Stimulated activated CD4-positive, alpha-beta T cell treated with anti-CD3 and anti-CD28 coated beads, TNF-alpha, amount 100 ng/mL, for 4 hours (primary cell): ENCODE measurements around the gene DHX9.

Source experiments
- DNase-seq, 3 experiments: peaks; one replicate each; pipeline ENCODE4 v3.0.0-alpha.2; 2020; ENCODE audit warnings: low read depth in 3 of 3

The DHX9 gene

GRCh38 chr1:182841368-182841988, 2.3 kb downstream of the DHX9 start:
- no peak for DNase-seq

GRCh38 chr1:182842265-182842664, 3.1 kb downstream of the DHX9 start:
- DNase-seq, result no peak

GRCh38 chr1:182845379-182845778, 6.2 kb downstream of the DHX9 start:
- DNase-seq, result no peak

GRCh38 chr1:182845894-182846293, 6.7 kb downstream of the DHX9 start:
- no peak for DNase-seq

- DNase-seq, result no peak
These were observed 8.0 kb downstream of the DHX9 start for GRCh38 chr1:182847105-182847504.

- no peak for DNase-seq
These were observed 9.6 kb downstream of the DHX9 start for GRCh38 chr1:182848736-182849135.

- no peak for DNase-seq
These were observed 11.2 kb downstream of the DHX9 start for GRCh38 chr1:182850319-182850718.

- DNase-seq, result no peak
These were observed 12.7 kb downstream of the DHX9 start for GRCh38 chr1:182851825-182852224.

GRCh38 chr1:182855911-182856310, 16.8 kb downstream of the DHX9 start:
- DNase-seq, result no peak

- no peak for DNase-seq
These were observed 18.1 kb downstream of the DHX9 start for GRCh38 chr1:182857212-182857611.

GRCh38 chr1:182860658-182861057, 21.5 kb downstream of the DHX9 start:
- no peak for DNase-seq

GRCh38 chr1:182861994-182862393, 22.8 kb downstream of the DHX9 start:
- no peak for DNase-seq

GRCh38 chr1:182862827-182863226, 23.7 kb downstream of the DHX9 start:
- no peak for DNase-seq

GRCh38 chr1:182863940-182864339, 24.8 kb downstream of the DHX9 start:
- no peak for DNase-seq

GRCh38 chr1:182867861-182868260, 28.7 kb downstream of the DHX9 start:
- no peak for DNase-seq

GRCh38 chr1:182869241-182869666, 30.1 kb downstream of the DHX9 start:
- DNase-seq, result no peak

- no peak for DNase-seq
These were observed 33.7 kb downstream of the DHX9 start for GRCh38 chr1:182872881-182873280.

- no peak for DNase-seq
These were observed 36.7 kb downstream of the DHX9 start for GRCh38 chr1:182875889-182876288.

- DNase-seq, result no peak
These were observed 38.2 kb downstream of the DHX9 start for GRCh38 chr1:182877331-182877730.

- no peak for DNase-seq
These were observed 38.7 kb downstream of the DHX9 start for GRCh38 chr1:182877842-182878241.

GRCh38 chr1:182884872-182885271, 45.7 kb downstream of the DHX9 start:
- DNase-seq, result no peak

GRCh38 chr1:182885591-182885990, 46.4 kb downstream of the DHX9 start:
- no peak for DNase-seq

- no peak for DNase-seq
These were observed 47.8 kb downstream of the DHX9 start for GRCh38 chr1:182886985-182887384.
